Subcutaneous abdominal adipose tissue (tissue), 5 donors: ENCODE measurements around the gene NTRK2.

Source experiments
- H3K27ac ChIP-seq: one replicate; pipeline ENCODE4 v1.7.0; 2013; ENCODE audit warnings: low read depth, mild to moderate bottlenecking, inconsistent platforms, low read length, moderate library complexity
- H3K27me3 ChIP-seq, 5 donors: one replicate each; pipeline ENCODE4 v1.7.0; 2013; ENCODE audit warnings: low read length in 5 of 5, inconsistent platforms in 1 of 5; ENCODE audit not compliant: control insufficient read depth in 5 of 5, insufficient read depth in 4 of 5
- H3K36me3 ChIP-seq, 5 donors: one replicate each; pipeline ENCODE4 v1.7.0; 2013; ENCODE audit warnings: low read length in 5 of 5; ENCODE audit not compliant: control insufficient read depth in 5 of 5, insufficient read depth in 5 of 5
- H3K4me1 ChIP-seq, 5 donors: one replicate each; pipeline ENCODE4 v1.7.0; 2013; ENCODE audit warnings: low read length in 5 of 5, mild to moderate bottlenecking in 3 of 5, moderate library complexity in 1 of 5; ENCODE audit not compliant: control insufficient read depth in 5 of 5, insufficient read depth in 5 of 5
- H3K4me3 ChIP-seq, 5 donors: one replicate each; pipeline ENCODE4 v1.7.0; 2013; ENCODE audit warnings: low read length in 5 of 5, low read depth in 1 of 5
- H3K9ac ChIP-seq, 5 donors: one replicate each; pipeline ENCODE4 v1.7.0; 2013; ENCODE audit warnings: low read length in 5 of 5, mild to moderate bottlenecking in 4 of 5, moderate library complexity in 3 of 5
- H3K9me3 ChIP-seq, 5 donors: one replicate each; pipeline ENCODE4 v1.7.0; 2013; ENCODE audit warnings: low read length in 5 of 5; ENCODE audit not compliant: control insufficient read depth in 5 of 5
- donor health status: healthy.
- donor health status: healthy.
- donor health status: healthy.
- donor health status: healthy.
- donor health status: healthy.

Gene NTRK2

GRCh38 chr9:84903963-84904362 is 234.4 kb downstream of the NTRK2 start:
- Histone ChIP-seq H3K27me3 (no peaks in the 10 kb centered on the region), H3K27ac (no peak overlapping the region), H3K4me1 (no peaks in the 10 kb centered on the region), H3K36me3 (no peaks in the 10 kb centered on the region), H3K4me3 (no peak overlapping the region), H3K9me3 (peaks cover 0 to 2% (median 0%) of the 10 kb centered on the region in 5 donors), H3K9ac (no peak overlapping the region)

GRCh38 chr9:84916769-84917168 is 247.2 kb downstream of the NTRK2 start:
- Histone ChIP-seq H3K27me3 (no peaks in the 10 kb centered on the region), H3K4me1 (peaks cover 0 to 10% (median 6%) of the 10 kb centered on the region in 5 donors), H3K36me3 (no peaks in the 10 kb centered on the region), H3K9ac (no peak overlapping the region), H3K9me3 (no peaks in the 10 kb centered on the region), H3K27ac (no peak overlapping the region), H3K4me3 (no peak overlapping the region)

- Histone ChIP-seq H3K9ac (peak overlapping the region in 1 of 5 donors; percentile 13), H3K4me3 (peak overlapping the region in 2 of 5 donors; percentile 6 to 10), H3K27ac (no peak overlapping the region), H3K27me3 (no peaks in the 10 kb centered on the region), H3K4me1 (peaks cover 0 to 15% (median 12%) of the 10 kb centered on the region in 5 donors), H3K9me3 (no peaks in the 10 kb centered on the region), H3K36me3 (no peaks in the 10 kb centered on the region)
These were observed 248.0 kb downstream of the NTRK2 start for GRCh38 chr9:84917366-84918070.

- Histone ChIP-seq H3K9ac (no peak overlapping the region), H3K4me1 (peaks cover 0 to 20% (median 14%) of the 10 kb centered on the region in 5 donors), H3K27ac (no peak overlapping the region), H3K36me3 (no peaks in the 10 kb centered on the region), H3K27me3 (no peaks in the 10 kb centered on the region), H3K9me3 (no peaks in the 10 kb centered on the region), H3K4me3 (no peak overlapping the region)
These were observed 249.9 kb downstream of the NTRK2 start for GRCh38 chr9:84919440-84919839.

- H3K27ac ChIP-seq: no peak overlapping the region
- H3K4me1 ChIP-seq: peaks cover 0 to 20% (median 14%) of the 10 kb centered on the region in 5 donors
- no peaks in the 10 kb centered on the region for H3K27me3 ChIP-seq
- H3K9me3 ChIP-seq: no peaks in the 10 kb centered on the region
- no peak overlapping the region for H3K9ac ChIP-seq
- no peak overlapping the region for H3K4me3 ChIP-seq
- no peaks in the 10 kb centered on the region for H3K36me3 ChIP-seq
These were observed 251.6 kb downstream of the NTRK2 start for GRCh38 chr9:84921175-84921574.

- Histone ChIP-seq H3K36me3 (no peaks in the 10 kb centered on the region), H3K27me3 (no peaks in the 10 kb centered on the region), H3K9ac (no peak overlapping the region), H3K4me3 (peak overlapping the region in 1 of 5 donors; percentile 26), H3K4me1 (peaks cover 0 to 20% (median 14%) of the 10 kb centered on the region in 5 donors), H3K27ac (no peak overlapping the region), H3K9me3 (no peaks in the 10 kb centered on the region)
These were observed 252.5 kb downstream of the NTRK2 start for GRCh38 chr9:84922051-84922450.

- peaks cover 0 to 10% (median 8%) of the 10 kb centered on the region in 5 donors for H3K4me1 ChIP-seq
- no peaks in the 10 kb centered on the region for H3K36me3 ChIP-seq
- no peak overlapping the region for H3K4me3 ChIP-seq
- no peaks in the 10 kb centered on the region for H3K9me3 ChIP-seq
- no peak overlapping the region for H3K27ac ChIP-seq
- no peak overlapping the region for H3K9ac ChIP-seq
- H3K27me3 ChIP-seq: no peaks in the 10 kb centered on the region
These were observed 254.7 kb downstream of the NTRK2 start for GRCh38 chr9:84924266-84924665.

- Histone ChIP-seq H3K27ac (no peak overlapping the region), H3K9me3 (no peaks in the 10 kb centered on the region), H3K4me1 (peaks cover 0 to 10% (median 8%) of the 10 kb centered on the region in 5 donors), H3K9ac (no peak overlapping the region), H3K4me3 (no peak overlapping the region), H3K36me3 (no peaks in the 10 kb centered on the region), H3K27me3 (no peaks in the 10 kb centered on the region)
These were observed 255.8 kb downstream of the NTRK2 start for GRCh38 chr9:84925225-84925872.

- H3K27me3 ChIP-seq: no peaks in the 10 kb centered on the region
- peaks cover 0 to 10% (median 8%) of the 10 kb centered on the region in 5 donors for H3K4me1 ChIP-seq
These were observed 257.3 kb downstream of the NTRK2 start for GRCh38 chr9:84926793-84927192.

GRCh38 chr9:84928419-84928818 is 258.9 kb downstream of the NTRK2 start:
- Histone ChIP-seq H3K4me1 (peaks cover 0 to 3% (median 0%) of the 10 kb centered on the region in 5 donors), H3K9ac (no peak overlapping the region), H3K4me3 (no peak overlapping the region), H3K27me3 (no peaks in the 10 kb centered on the region), H3K9me3 (no peaks in the 10 kb centered on the region), H3K27ac (no peak overlapping the region), H3K36me3 (no peaks in the 10 kb centered on the region)

More at GRCh38 chr9:84926793-84927192, 257.3 kb downstream of the NTRK2 start:
- H3K27ac ChIP-seq: no peak overlapping the region
- H3K9ac ChIP-seq: no peak overlapping the region
- no peak overlapping the region for H3K4me3 ChIP-seq
- no peaks in the 10 kb centered on the region for H3K9me3 ChIP-seq
- H3K36me3 ChIP-seq: no peaks in the 10 kb centered on the region
